Progenitor cell of endocrine pancreas (in vitro differentiated cells): ENCODE results near the gene TRMT10B. TPM values are rescaled to one million over a fixed set of nuclear protein-coding genes. Genes with fewer than 3 reads are reported as not detected.
"Not testable (repeated sequence)": the region's sequence is repeated elsewhere in the genome, so short reads cannot be mapped to it uniquely, and the experiment has no call there.

ENCODE experiments used
- DNase-seq: peaks from one replicate; pipeline ENCODE4 v3.0.0; 2021; ENCODE audit warnings: low spot score; ENCODE audit not compliant: unreplicated experiment
- H3K27ac Mint-ChIP-seq: 2 replicates; pipeline ENCODE4 v1.8.0; 2021; ENCODE audit warnings: mild to moderate bottlenecking, moderate library complexity, mixed read lengths
- H3K27me3 Mint-ChIP-seq: 2 replicates; pipeline ENCODE4 v1.8.0; 2021; ENCODE audit warnings: mixed read lengths
- H3K36me3 Mint-ChIP-seq: 2 replicates; pipeline ENCODE4 v1.8.0; 2022; ENCODE audit warnings: mixed read lengths; ENCODE audit not compliant: insufficient read depth
- H3K4me1 Mint-ChIP-seq: 2 replicates; pipeline ENCODE4 v1.8.0; 2021; ENCODE audit warnings: low read depth, mixed read lengths
- H3K4me3 Mint-ChIP-seq: 2 replicates; pipeline ENCODE4 v1.8.0; 2021; ENCODE audit warnings: low read depth, mild to moderate bottlenecking, moderate library complexity, mixed read lengths
- H3K9me3 Mint-ChIP-seq: 2 replicates; pipeline ENCODE4 v1.8.0; 2021; ENCODE audit warnings: low read depth, mixed read lengths
- CTCF ChIP-seq: fragments of 200-600 bp; sonication (generic); IDR thresholded peaks from one replicate; pipeline ENCODE4 v1.5.0; 2021; ENCODE audit warnings: antibody characterized with exemption, mild to moderate bottlenecking; ENCODE audit not compliant: unreplicated experiment
- total RNA-seq: library from RNA; stranded (reverse); gene quantifications from 2 replicates; pipeline ENCODE4 v1.2.1, GENCODE V29; 2021

The TRMT10B gene
- total RNA-seq, 1 donor from 2014 or later, result 13.6 TPM

- H3K9me3 Mint-ChIP-seq, result no peaks in the 10 kb centered on the region
- no peak for TF ChIP-seq CTCF
- no peaks in the 10 kb centered on the region for H3K36me3 Mint-ChIP-seq
- peaks cover 18% of the 10 kb centered on the region for H3K4me1 Mint-ChIP-seq
- peaks cover 10% of the 10 kb centered on the region for H3K27me3 Mint-ChIP-seq
- H3K4me3 Mint-ChIP-seq, result peak overlapping the region; percentile 97
- no peak for DNase-seq
- H3K27ac Mint-ChIP-seq, result no peak overlapping the region
Observed at GRCh38 chr9:37798677-37799076, 45.1 kb downstream of the TRMT10B start.

DNA sequence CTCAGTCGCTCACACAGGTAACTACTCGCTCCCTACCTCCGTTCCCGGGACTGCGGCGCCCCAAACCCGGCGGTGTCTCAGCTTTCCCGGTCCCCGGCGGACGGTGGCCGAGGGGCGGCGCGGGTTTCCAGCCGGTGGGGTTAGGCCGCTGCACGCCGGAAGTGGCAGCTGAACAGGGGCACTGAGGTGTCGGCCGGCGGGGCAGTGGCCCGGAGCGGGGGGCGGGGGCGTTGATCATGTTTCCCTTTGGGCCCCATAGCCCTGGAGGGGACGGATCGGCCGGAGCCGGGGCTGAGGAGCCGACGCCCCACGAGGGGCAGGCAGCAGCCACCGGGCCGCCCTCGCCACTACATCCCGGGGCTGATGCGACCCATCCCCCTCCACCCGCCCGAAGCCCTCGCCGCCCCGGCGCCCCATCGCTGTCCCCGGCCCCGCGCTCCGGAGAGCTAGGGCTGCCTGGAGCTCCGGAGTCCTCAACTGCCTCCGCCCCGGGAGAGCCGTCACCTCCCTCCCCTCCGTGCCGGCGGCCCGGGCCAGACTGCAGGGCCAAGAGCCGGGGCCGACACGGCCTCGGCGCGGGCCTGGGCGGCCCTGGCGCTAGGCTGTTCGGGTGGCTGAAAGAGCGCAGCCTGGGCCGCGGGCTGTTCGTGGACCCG, 47.2 kb downstream of the TRMT10B start, which contains the start of gene DCAF10:
TSS of gene DCAF10 (plus strand) at position 167 of the 656 bp plus-strand sequence. CDS start at position 237, 70 bp downstream.
- H3K4me1 Mint-ChIP-seq, result peaks cover 18% of the 10 kb centered on the region
- TF ChIP-seq CTCF, result no peak
- DNase-seq, result peak; percentile 94
- no peaks in the 10 kb centered on the region for H3K9me3 Mint-ChIP-seq
- H3K27me3 Mint-ChIP-seq, result peaks cover 5% of the 10 kb centered on the region
- H3K36me3 Mint-ChIP-seq, result peaks cover 1% of the 10 kb centered on the region
- peak within 1 kb of the TSS; percentile 99 for H3K27ac Mint-ChIP-seq
- peak within 1 kb of the TSS; percentile 97 for H3K4me3 Mint-ChIP-seq

DNA sequence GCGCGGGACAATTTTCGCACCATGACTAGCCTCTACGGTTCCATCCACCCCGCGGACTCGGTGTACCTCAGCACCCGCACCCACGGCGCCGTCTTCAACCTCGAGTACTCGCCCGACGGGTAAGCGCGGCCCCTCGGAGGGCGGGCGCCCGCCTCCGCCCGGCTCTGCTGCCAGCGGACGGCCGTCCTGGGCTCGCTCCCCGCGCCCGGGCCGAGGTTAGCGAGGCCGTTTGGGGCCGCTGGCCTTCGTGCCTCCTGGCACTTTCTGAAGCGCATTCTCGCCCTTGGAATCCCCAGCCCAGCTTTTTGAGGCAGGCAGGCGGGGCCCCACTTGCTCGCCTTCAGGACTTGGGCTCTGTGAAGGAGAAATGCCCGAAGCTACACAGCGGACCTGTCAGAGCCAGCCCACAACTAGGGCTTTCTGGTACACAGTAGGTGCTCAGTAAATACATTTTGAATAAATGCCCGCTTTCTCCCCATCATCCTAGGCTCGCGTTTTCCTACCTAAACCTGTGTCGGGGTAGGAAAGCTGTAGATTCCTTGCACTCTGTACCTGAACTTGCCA, 47.8 kb downstream of the TRMT10B start:
- peak overlapping the region; percentile 93 for H3K27ac Mint-ChIP-seq
- peaks cover 18% of the 10 kb centered on the region for H3K4me1 Mint-ChIP-seq
- peak overlapping the region; percentile 97 for H3K4me3 Mint-ChIP-seq
- DNase-seq, result peak; percentile 16
- H3K9me3 Mint-ChIP-seq, result no peaks in the 10 kb centered on the region
- TF ChIP-seq CTCF, result no peak
- peaks cover under 1% of the 10 kb centered on the region for H3K27me3 Mint-ChIP-seq
- peaks cover 1% of the 10 kb centered on the region for H3K36me3 Mint-ChIP-seq

- no peak for TF ChIP-seq CTCF
- H3K4me1 Mint-ChIP-seq, result peaks cover 18% of the 10 kb centered on the region
- H3K9me3 Mint-ChIP-seq, result no peaks in the 10 kb centered on the region
- H3K4me3 Mint-ChIP-seq, result peak overlapping the region; percentile 97
- H3K27me3 Mint-ChIP-seq, result no peaks in the 10 kb centered on the region
- DNase-seq, result no peak
- H3K36me3 Mint-ChIP-seq, result peaks cover 1% of the 10 kb centered on the region
- peak overlapping the region; percentile 93 for H3K27ac Mint-ChIP-seq
Observed at GRCh38 chr9:37801959-37802711, 48.5 kb downstream of the TRMT10B start.

DNA sequence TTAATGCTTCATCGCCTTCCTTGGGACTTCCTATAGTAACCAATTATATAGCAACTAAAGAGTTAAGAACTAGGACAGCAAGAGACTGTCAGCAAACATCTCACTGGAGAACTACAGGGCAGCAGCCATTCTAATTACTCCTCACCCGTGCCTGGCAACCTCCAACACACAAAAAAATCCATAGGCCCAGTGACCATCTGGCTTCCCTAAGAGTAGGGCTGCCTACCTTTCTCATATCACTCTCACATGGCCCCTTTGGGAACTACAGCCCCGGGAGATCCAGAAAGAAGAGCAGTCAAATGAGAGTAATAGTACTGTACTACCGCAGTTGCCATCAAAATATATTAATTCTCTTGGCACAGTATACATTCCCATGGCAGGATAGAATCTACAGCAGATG, 52.7 kb downstream of the TRMT10B start:
- peaks cover 1% of the 10 kb centered on the region for H3K36me3 Mint-ChIP-seq
- H3K4me1 Mint-ChIP-seq, result peaks cover 16% of the 10 kb centered on the region
- no peaks in the 10 kb centered on the region for H3K27me3 Mint-ChIP-seq
- no peak for DNase-seq
- H3K27ac Mint-ChIP-seq, result peak overlapping the region; percentile 20
- no peak for TF ChIP-seq CTCF
- H3K9me3 Mint-ChIP-seq, result no peaks in the 10 kb centered on the region
- H3K4me3 Mint-ChIP-seq, result no peak overlapping the region

DNA sequence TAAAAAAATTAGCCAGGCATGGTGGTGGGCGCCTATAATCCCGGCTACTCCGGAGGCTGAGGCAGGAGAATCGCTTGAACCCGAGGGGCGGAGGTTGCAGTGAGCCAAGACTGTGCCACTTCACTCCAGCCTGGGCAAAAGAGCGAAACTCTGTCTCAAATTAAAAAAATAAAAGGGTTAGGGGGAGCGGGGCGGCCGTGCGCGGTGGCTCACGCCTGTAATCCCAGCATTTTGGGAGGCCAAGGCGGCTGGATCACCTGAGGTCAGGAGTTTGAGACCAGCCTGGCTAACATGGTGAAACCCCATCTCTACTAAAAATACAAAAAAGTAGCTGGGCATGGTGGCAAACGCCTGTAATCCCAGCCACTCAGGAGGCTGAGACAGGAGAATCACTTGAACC, 56.1 kb downstream of the TRMT10B start:
- not testable (repeated sequence) for DNase-seq, H3K27ac Mint-ChIP-seq, H3K9me3 Mint-ChIP-seq, H3K27me3 Mint-ChIP-seq, H3K4me3 Mint-ChIP-seq, H3K36me3 Mint-ChIP-seq, H3K4me1 Mint-ChIP-seq
